Measurements from ENCODE around the gene ALG5. TPM values are rescaled to one million over a fixed set of nuclear protein-coding genes. Genes with fewer than 3 reads are reported as not detected.

Gene ALG5
- total RNA-seq, result 10 to 100 TPM; 36.6 to 45.0 (median 38.2) TPM

- peaks cover 0 to 24% (median 0%) of the 10 kb centered on the region in 3 donors for H3K36me3 ChIP-seq
Observed at GRCh38 chr13:36999054-36999714, at the start of gene ALG5. ALG5 (minus strand) TSS chr13:36999340; CDS start chr13:36999300, 40 bp downstream.

GRCh38 chr13:37047846-37048245 lies 48.7 kb upstream of the ALG5 start:
- no peak for TF ChIP-seq EP300 (IDR thresholded peaks at IDR 0.05)
- TF ChIP-seq CTCF (IDR thresholded peaks at IDR 0.05), result no peak
- TF ChIP-seq POLR2A (IDR thresholded peaks at IDR 0.05), result no peak
- DNase-seq (ENCODE audit: low spot score in 2 of 2), result no peak
- Histone ChIP-seq H3K9me3 (no peaks in the 10 kb centered on the region), H3K27ac (no peak overlapping the region), H3K27me3 (no peaks in the 10 kb centered on the region), H3K4me3 (no peak overlapping the region), H3K4me1 (peaks cover 0 to 5% (median 0%) of the 10 kb centered on the region in 4 donors), H3K36me3 (peaks cover 0 to 29% (median 0%) of the 10 kb centered on the region in 3 donors)
- WGBS, 2 donors, result 84 to 86% methylated on average over 3 of the region's 3 CpGs

More at GRCh38 chr13:36999054-36999714, at the start of gene ALG5:
- WGBS, 2 donors, result 0% methylated on average over 42 to 52 of the region's 52 CpGs
- Histone ChIP-seq H3K4me1 (peaks cover 0 to 55% (median 10%) of the 10 kb centered on the region in 4 donors), H3K27me3 (no peaks in the 10 kb centered on the region), H3K27ac (peak within 1 kb of the TSS; percentile 93 to 97 (median 96)), H3K4me3 (peak within 1 kb of the TSS; percentile 77 to 99 (median 90)), H3K9me3 (no peaks in the 10 kb centered on the region)
- peak in 1 of 2 donors; percentile 50 for TF ChIP-seq POLR2A (IDR thresholded peaks at IDR 0.05)
- peak in 1 of 2 donors; percentile 66 for TF ChIP-seq EP300 (IDR thresholded peaks at IDR 0.05)
- peak; percentile 96 to 100 (median 96) for TF ChIP-seq CTCF (IDR thresholded peaks at IDR 0.05)
- peak; percentile 78 to 79 for DNase-seq (ENCODE audit: low spot score in 2 of 2)

GRCh38 chr13:37047032-37047431 lies 47.9 kb upstream of the ALG5 start:
- peaks cover 0 to 5% (median 0%) of the 10 kb centered on the region in 4 donors for H3K4me1 ChIP-seq
- 72 to 78% methylated on average over 2 of the region's 2 CpGs for WGBS, 2 donors
- no peak overlapping the region for H3K4me3 ChIP-seq
- no peaks in the 10 kb centered on the region for H3K27me3 ChIP-seq
- DNase-seq (ENCODE audit: low spot score in 2 of 2), result no peak
- H3K9me3 ChIP-seq, result no peaks in the 10 kb centered on the region
- no peak for TF ChIP-seq POLR2A (IDR thresholded peaks at IDR 0.05)
- no peak for TF ChIP-seq CTCF (IDR thresholded peaks at IDR 0.05)
- no peak for TF ChIP-seq EP300 (IDR thresholded peaks at IDR 0.05)
- no peak overlapping the region for H3K27ac ChIP-seq
- peaks cover 0 to 35% (median 8%) of the 10 kb centered on the region in 3 donors for H3K36me3 ChIP-seq

- Histone ChIP-seq H3K9me3 (no peaks in the 10 kb centered on the region), H3K27ac (no peak overlapping the region), H3K27me3 (no peaks in the 10 kb centered on the region), H3K4me1 (peaks cover 0 to 5% (median 0%) of the 10 kb centered on the region in 4 donors), H3K36me3 (peaks cover 0 to 45% (median 13%) of the 10 kb centered on the region in 3 donors), H3K4me3 (no peak overlapping the region)
- 92 to 95% methylated on average over 1 of the region's 1 CpG for WGBS, 2 donors
- TF ChIP-seq POLR2A (IDR thresholded peaks at IDR 0.05) (no peak), EP300 (IDR thresholded peaks at IDR 0.05) (no peak), CTCF (IDR thresholded peaks at IDR 0.05) (no peak)
- no peak for DNase-seq (ENCODE audit: low spot score in 2 of 2)
Observed at GRCh38 chr13:37046062-37046461, 46.9 kb upstream of the ALG5 start.

GRCh38 chr13:37040789-37041188 lies 41.6 kb upstream of the ALG5 start:
- Histone ChIP-seq H3K4me3 (no peak overlapping the region), H3K9me3 (no peaks in the 10 kb centered on the region), H3K27me3 (no peaks in the 10 kb centered on the region), H3K4me1 (peaks cover 0 to 5% (median 0%) of the 10 kb centered on the region in 4 donors), H3K36me3 (peaks cover 0 to 79% (median 13%) of the 10 kb centered on the region in 3 donors), H3K27ac (no peak overlapping the region)
- DNase-seq (ENCODE audit: low spot score in 2 of 2), result no peak
- no peak for TF ChIP-seq EP300 (IDR thresholded peaks at IDR 0.05)
- no peak for TF ChIP-seq CTCF (IDR thresholded peaks at IDR 0.05)
- no peak for TF ChIP-seq POLR2A (IDR thresholded peaks at IDR 0.05)
